Upper lobe of left lung (tissue), 4 donors: ENCODE data around the gene UST.

Source experiments
- EP300 ChIP-seq, 4 donors: sonication (generic); formaldehyde crosslinking; IDR thresholded peaks; one replicate each; pipeline ENCODE4 v1.5.1; 2017; ENCODE audit warnings: antibody characterized with exemption in 4 of 4, control low read depth in 2 of 4
- POLR2AphosphoS5 ChIP-seq, 2 donors: sonication (generic); formaldehyde crosslinking; IDR thresholded peaks; one replicate each; pipeline ENCODE4 v1.5.1; 2017; ENCODE audit warnings: antibody characterized with exemption in 2 of 2

DNA sequence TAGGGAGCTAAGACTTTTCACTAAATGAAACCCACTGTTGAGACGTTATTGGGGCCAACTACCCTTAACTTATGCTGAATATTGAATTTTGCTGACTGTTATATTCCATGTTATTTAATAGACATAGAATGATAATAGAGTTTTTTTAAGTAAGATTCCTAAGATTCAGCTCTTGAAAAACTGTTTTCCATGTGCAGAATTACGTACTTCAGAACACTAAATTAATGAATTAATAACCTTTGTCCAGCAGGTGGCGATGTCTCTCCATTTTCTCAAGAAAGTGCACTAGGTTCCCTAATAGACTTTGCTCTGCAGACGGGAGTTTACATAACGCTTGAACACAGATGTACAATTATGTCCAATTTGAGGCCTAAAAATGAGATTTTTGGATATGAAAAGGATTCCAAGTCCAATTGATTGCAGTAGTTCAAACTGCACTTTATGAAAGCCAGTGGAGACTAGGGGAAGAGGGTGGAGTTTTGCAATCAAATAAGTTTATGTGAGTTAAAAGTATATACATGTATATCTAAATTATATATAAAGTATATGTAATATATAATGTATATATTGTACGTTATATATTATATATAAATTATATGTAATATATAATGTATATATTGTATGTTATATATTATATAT is 282.1 kb downstream of the UST start:
- TF ChIP-seq POLR2AphosphoS5 (IDR thresholded peaks at IDR 0.05) (no peak), EP300 (IDR thresholded peaks at IDR 0.05) (no peak)
